MCF 10A (cell line): ENCODE measurements around the gene ATP6AP2. TPM values are rescaled to one million over a fixed set of nuclear protein-coding genes. Genes with fewer than 3 reads are reported as not detected.
"Not testable (repeated sequence)": the region's sequence is repeated elsewhere in the genome, so short reads cannot be mapped to it uniquely, and the experiment has no call there.

Experiments used
- BruUV-seq: library from RNA; stranded (reverse); fragments of 400-500 nt; replicated peaks from 2 replicates; lab custom pipeline; 2021; lab: Mats Ljungman, UMichigan
- CTCF ChIA-PET: fragments of 300-600 bp; sonication (Branson Sonifier 250); formaldehyde crosslinking; extraction: SDS; loops from one replicate; lab custom pipeline; 2021; ENCODE audit warnings: antibody characterized with exemption, inconsistent platforms; lab: Yijun Ruan, JAX
- POLR2A ChIA-PET: fragments of 300-600, 350-650 bp; sonication (Branson Sonifier 250); formaldehyde crosslinking; extraction: SDS; loops from one replicate; lab custom pipeline; 2020; ENCODE audit warnings: antibody characterized with exemption, inconsistent platforms; lab: Yijun Ruan, JAX
- DNase-seq: peaks from one replicate; pipeline ENCODE4 v3.0.0-alpha.2; 2018; ENCODE audit not compliant: unreplicated experiment
- H3K27ac Mint-ChIP-seq: one replicate; pipeline ENCODE4 v1.8.0; 2022; ENCODE audit warnings: mild to moderate bottlenecking, low read depth, mixed read lengths; ENCODE audit not compliant: unreplicated experiment
- H3K27me3 Mint-ChIP-seq: one replicate; pipeline ENCODE4 v1.8.0; 2022; ENCODE audit warnings: mixed read lengths; ENCODE audit not compliant: insufficient read depth, unreplicated experiment
- H3K36me3 Mint-ChIP-seq: one replicate; pipeline ENCODE4 v1.8.0; 2022; ENCODE audit warnings: mild to moderate bottlenecking, moderate library complexity, mixed read lengths; ENCODE audit not compliant: insufficient read depth, unreplicated experiment
- H3K4me1 Mint-ChIP-seq: one replicate; pipeline ENCODE4 v1.8.0; 2022; ENCODE audit warnings: mixed read lengths; ENCODE audit not compliant: insufficient read depth, unreplicated experiment
- H3K4me3 Mint-ChIP-seq: one replicate; pipeline ENCODE4 v1.8.0; 2022; ENCODE audit warnings: mild to moderate bottlenecking, moderate library complexity, mixed read lengths; ENCODE audit not compliant: unreplicated experiment
- H3K9me3 Mint-ChIP-seq: one replicate; pipeline ENCODE4 v1.8.0; 2022; ENCODE audit warnings: mixed read lengths; ENCODE audit not compliant: unreplicated experiment
- CTCF ChIP-seq: fragments of 200-600 bp; IDR thresholded peaks from one replicate; pipeline ENCODE4 v1.8.0; 2022; ENCODE audit warnings: antibody characterized with exemption, mild to moderate bottlenecking; ENCODE audit not compliant: unreplicated experiment
- intact Hi-C: fragments of 100-400 bp; cut with micrococcal nuclease; formaldehyde crosslinking; loops from 2 replicates; pipeline ENCODE4 v1.14.1; 2022
- total RNA-seq: library from RNA; stranded (reverse); gene quantifications from 2 replicates; pipeline ENCODE4 v1.2.3, GENCODE V29; 2022

Gene ATP6AP2
- total RNA-seq, 1 experiment from 2014 or later, result 69.4 TPM

GRCh38 chrX:40582811-40583210, 2.0 kb downstream of the ATP6AP2 start:
- Mint-ChIP-seq H3K27me3 (peaks cover 60% of the 10 kb centered on the region), H3K27ac (no peak overlapping the region), H3K4me3 (no peak overlapping the region), H3K9me3 (no peaks in the 10 kb centered on the region), H3K36me3 (no peaks in the 10 kb centered on the region), H3K4me1 (peaks cover 14% of the 10 kb centered on the region)
- no TSS peak for BruUV-seq
- ChIA-PET CTCF (no interaction called here), POLR2A (no interaction called here)
- DNase-seq, result no peak
- intact Hi-C loops, result no loop called here
- TF ChIP-seq CTCF, result no peak

- POLR2A ChIA-PET, BruUV-seq, H3K9me3 Mint-ChIP-seq: not testable (repeated sequence)
Measured at GRCh38 chrX:40587623-40588022, 6.9 kb downstream of the ATP6AP2 start.

GRCh38 chrX:40589616-40590321, 9.0 kb downstream of the ATP6AP2 start:
- Mint-ChIP-seq H3K36me3 (peaks cover 29% of the 10 kb centered on the region), H3K27me3 (peaks cover 83% of the 10 kb centered on the region)
- H3K9me3 Mint-ChIP-seq, H3K4me1 Mint-ChIP-seq, DNase-seq, intact Hi-C loops, POLR2A ChIA-PET, BruUV-seq, H3K4me3 Mint-ChIP-seq, H3K27ac Mint-ChIP-seq: not testable (repeated sequence)
- CTCF ChIA-PET, result interaction anchor here (0.8 kb wide), 1 partner anchor 62 kb away, joined by 3 read pairs; no protein-coding TSS in a partner anchor

More at GRCh38 chrX:40587623-40588022, 6.9 kb downstream of the ATP6AP2 start:
- peaks cover 86% of the 10 kb centered on the region for H3K27me3 Mint-ChIP-seq
- CTCF ChIA-PET, result interaction anchor here (0.7 to 1.4 kb wide), 2 partner anchors 16 to 43 kb away, joined by 3 to 4 read pairs; no protein-coding TSS in a partner anchor
- intact Hi-C loops, DNase-seq, H3K4me1 Mint-ChIP-seq, H3K27ac Mint-ChIP-seq, H3K4me3 Mint-ChIP-seq: not testable (repeated sequence)
- H3K36me3 Mint-ChIP-seq, result peaks cover 23% of the 10 kb centered on the region

GRCh38 chrX:40603446-40603845, 22.7 kb downstream of the ATP6AP2 start:
- Mint-ChIP-seq H3K4me1 (no peaks in the 10 kb centered on the region), H3K9me3 (no peaks in the 10 kb centered on the region)
- no TSS peak for BruUV-seq

More at GRCh38 chrX:40603446-40603845, 22.7 kb downstream of the ATP6AP2 start:
- peaks cover 70% of the 10 kb centered on the region for H3K27me3 Mint-ChIP-seq
- H3K27ac Mint-ChIP-seq, result no peak overlapping the region
- H3K4me3 Mint-ChIP-seq, result no peak overlapping the region
- intact Hi-C loops, result no loop called here
- DNase-seq, result no peak
- no peak for TF ChIP-seq CTCF
- H3K36me3 Mint-ChIP-seq, result peaks cover 58% of the 10 kb centered on the region
- POLR2A ChIA-PET, result interaction anchor here (1.1 kb wide), 1 partner anchor 481 kb away, joined by 3 read pairs; no protein-coding TSS in a partner anchor
- CTCF ChIA-PET, result interaction anchor here (0.6 to 1.6 kb wide), 5 partner anchors 10 to 318 kb away, joined by 3 to 5 read pairs (median 3); no protein-coding TSS in a partner anchor
